GM12878 (cell line): ENCODE measurements around the gene NLRC5. TPM values are rescaled to one million over a fixed set of nuclear protein-coding genes. Genes with fewer than 3 reads are reported as not detected.

Experiments
- ATF7 ChIP-seq: fragments of 450-650 bp; IDR thresholded peaks from 2 replicates; pipeline ENCODE4 v1.6.1; 2016; ENCODE audit warnings: low read depth, mild to moderate bottlenecking
- BACH1 ChIP-seq: fragments of 450-650 bp; IDR thresholded peaks from 2 replicates; pipeline ENCODE4 v1.6.1; 2017; ENCODE audit warnings: mild to moderate bottlenecking, borderline replicate concordance
- CHD4 ChIP-seq: fragments of 200-600 bp; sonication (generic); IDR thresholded peaks from 2 replicates; pipeline ENCODE4 v1.6.1; 2016; ENCODE audit warnings: mild to moderate bottlenecking
- E2F4 ChIP-seq: IDR thresholded peaks from 2 replicates; pipeline ENCODE4 v1.6.1; 2012; ENCODE audit warnings: low read depth, low read length, improper control_type of control experiment
- EZH2 ChIP-seq: IDR thresholded peaks from 2 replicates; pipeline ENCODE4 v1.6.1; 2012; ENCODE audit warnings: low read depth, mild to moderate bottlenecking, control low read depth, inconsistent platforms, low read length, borderline replicate concordance; ENCODE audit not compliant: control insufficient read depth
- FOXM1 ChIP-seq: IDR thresholded peaks from 2 replicates; pipeline ENCODE4 v1.6.1; 2012; ENCODE audit warnings: low read depth, mild to moderate bottlenecking, inconsistent platforms, low read length, moderate library complexity
- GABPA ChIP-seq: IDR thresholded peaks from 2 replicates; pipeline ENCODE4 v1.6.1; 2014; ENCODE audit warnings: antibody characterized with exemption, low read depth, mild to moderate bottlenecking, inconsistent platforms
- HCFC1 ChIP-seq: fragments of 150-350 bp; IDR thresholded peaks from 2 replicates; pipeline ENCODE4 v1.6.1; 2014; ENCODE audit warnings: low read length
- HDAC2 ChIP-seq: fragments of 200-600 bp; sonication (generic); IDR thresholded peaks from 2 replicates; pipeline ENCODE4 v1.6.1; 2017
- HDAC6 ChIP-seq: fragments of 200-600 bp; sonication (generic); IDR thresholded peaks from one replicate; pipeline ENCODE4 v1.8.0; 2017; ENCODE audit warnings: antibody characterized with exemption; ENCODE audit not compliant: unreplicated experiment
- HDGF ChIP-seq: fragments of 450-650 bp; IDR thresholded peaks from 2 replicates; pipeline ENCODE4 v1.6.1; 2016; ENCODE audit warnings: antibody characterized with exemption
- IKZF1 ChIP-seq: fragments of 450-650 bp; conservative IDR thresholded peaks from 2 replicates; pipeline ENCODE4 v1.6.1; 2017; ENCODE audit warnings: antibody characterized with exemption, mild to moderate bottlenecking
- IRF4 ChIP-seq: IDR thresholded peaks from 2 replicates; pipeline ENCODE4 v1.6.1; 2011; ENCODE audit warnings: low read depth, low read length
- MYC ChIP-seq: IDR thresholded peaks from 2 replicates; pipeline ENCODE4 v1.6.1; 2011; ENCODE audit warnings: mild to moderate bottlenecking, low read length, moderate library complexity, inconsistent platforms; ENCODE audit not compliant: insufficient read depth, insufficient replicate concordance, insufficient read length, severe bottlenecking
- NFIC ChIP-seq: IDR thresholded peaks from 2 replicates; pipeline ENCODE4 v1.6.1; 2012; ENCODE audit warnings: low read depth, mild to moderate bottlenecking, inconsistent platforms, low read length, moderate library complexity
- POU2F2 ChIP-seq: IDR thresholded peaks from 3 replicates; pipeline ENCODE4 v1.6.1; 2011; ENCODE audit warnings: low read depth, mild to moderate bottlenecking, low read length, borderline replicate concordance
- RBBP5 ChIP-seq: fragments of 200-600 bp; sonication (generic); conservative IDR thresholded peaks from 2 replicates; pipeline ENCODE4 v1.6.1; 2016
- RFX5 ChIP-seq: IDR thresholded peaks from 2 replicates; pipeline ENCODE4 v1.6.1; 2011; ENCODE audit warnings: low read depth, low read length, improper control_type of control experiment
- SKIL ChIP-seq: fragments of 450-650 bp; IDR thresholded peaks from 2 replicates; pipeline ENCODE4 v1.6.1; 2017; ENCODE audit warnings: mild to moderate bottlenecking, low read depth, inconsistent platforms; ENCODE audit not compliant: poor library complexity, severe bottlenecking
- SPI1 ChIP-seq: IDR thresholded peaks from 2 replicates; pipeline ENCODE4 v1.6.1; 2011; ENCODE audit warnings: low read depth, mild to moderate bottlenecking, low read length, moderate library complexity, borderline replicate concordance; ENCODE audit not compliant: insufficient read depth
- SREBF2 ChIP-seq: IDR thresholded peaks from 2 replicates; pipeline ENCODE4 v1.6.1; 2012; ENCODE audit warnings: mild to moderate bottlenecking, low read length
- polyA plus RNA-seq, 11 experiments: library from polyadenylated mRNA; depleted of rRNA in 4 of 11; unstranded in 6 of 11; stranded (reverse) in 5 of 11; fragments of >200 nt; fragmentation: Nextera tagmentation in 4 of 11; fragmentation: Illumina TruSeq in 1 of 11; extraction: Ambion mirVana in 4 of 11; extraction: Trizol in 1 of 11; gene quantifications; 1 replicate in 1 of 11; 2 replicates in 10 of 11; pipeline versions ENCODE4 v1.2.1 to v1.2.3, GENCODE V29; 2011 to 2016; ENCODE audit warnings: inconsistent platforms in 2 of 11, missing spikeins in 2 of 11, low read depth in 1 of 11
- total RNA-seq, 4 experiments: library from RNA; depleted of rRNA in 3 of 4; stranded (reverse); fragments of >200 nt in 3 of 4; fragmentation: Illumina TruSeq in 1 of 4; extraction: Trizol in 1 of 4; gene quantifications; 2 replicates each; pipeline versions ENCODE4 v1.2.1 to v1.2.3, GENCODE V29; 2013 to 2021
- TF ChIP-seq, protein P1 (sequence below): fragments of 450-650 bp; IDR thresholded peaks from 2 replicates; pipeline ENCODE4 v1.6.1; 2016; ENCODE audit warnings: mild to moderate bottlenecking
- TF ChIP-seq, protein P2 (sequence below): fragments of 150-350 bp; IDR thresholded peaks from 2 replicates; pipeline ENCODE4 v1.6.1; 2014; ENCODE audit warnings: mild to moderate bottlenecking, low read depth, low read length
- TF ChIP-seq, protein P3 (sequence below): fragments of 450-650 bp; formaldehyde crosslinking; IDR thresholded peaks from 2 replicates; pipeline ENCODE4 v1.4.0; 2022; ENCODE audit warnings: mild to moderate bottlenecking, moderate library complexity

Gene NLRC5
- total and polyA plus RNA-seq, 10 of the 15 experiments (the other 5 are each of a cell fraction or from before 2014, with no cell fraction given), result 13.1 to 105 (median 57.3) TPM

GRCh38 chr16:56973294-56973689 is 16.1 kb upstream of the NLRC5 start (continued):
- TF ChIP-seq ATF7 (no peak), HDGF (peak; percentile 74; the same call in 1 of the 2 replicates), BACH1 (no peak), CHD4 (no peak), IKZF1 (peak; percentile 49; the same call in 1 of the 2 replicates), HDAC2 (no peak), MYC (no peak), GABPA (no peak), FOXM1 (no peak), E2F4 (no peak), HDAC6 (no peak), EZH2 (no peak), SREBF2 (no peak), HCFC1 (no peak), NFIC (no peak), POU2F2 (no peak), RBBP5 (no peak), SKIL (no peak), SPI1 (no peak), IRF4 (no peak), RFX5 (no peak)
- TF ChIP-seq, protein P1, sequence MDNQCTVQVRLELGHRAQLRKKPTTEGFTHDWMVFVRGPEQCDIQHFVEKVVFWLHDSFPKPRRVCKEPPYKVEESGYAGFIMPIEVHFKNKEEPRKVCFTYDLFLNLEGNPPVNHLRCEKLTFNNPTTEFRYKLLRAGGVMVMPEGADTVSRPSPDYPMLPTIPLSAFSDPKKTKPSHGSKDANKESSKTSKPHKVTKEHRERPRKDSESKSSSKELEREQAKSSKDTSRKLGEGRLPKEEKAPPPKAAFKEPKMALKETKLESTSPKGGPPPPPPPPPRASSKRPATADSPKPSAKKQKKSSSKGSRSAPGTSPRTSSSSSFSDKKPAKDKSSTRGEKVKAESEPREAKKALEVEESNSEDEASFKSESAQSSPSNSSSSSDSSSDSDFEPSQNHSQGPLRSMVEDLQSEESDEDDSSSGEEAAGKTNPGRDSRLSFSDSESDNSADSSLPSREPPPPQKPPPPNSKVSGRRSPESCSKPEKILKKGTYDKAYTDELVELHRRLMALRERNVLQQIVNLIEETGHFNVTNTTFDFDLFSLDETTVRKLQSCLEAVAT, result peak; percentile 64; the same call in 1 of the 2 replicates
- TF ChIP-seq, protein P2, sequence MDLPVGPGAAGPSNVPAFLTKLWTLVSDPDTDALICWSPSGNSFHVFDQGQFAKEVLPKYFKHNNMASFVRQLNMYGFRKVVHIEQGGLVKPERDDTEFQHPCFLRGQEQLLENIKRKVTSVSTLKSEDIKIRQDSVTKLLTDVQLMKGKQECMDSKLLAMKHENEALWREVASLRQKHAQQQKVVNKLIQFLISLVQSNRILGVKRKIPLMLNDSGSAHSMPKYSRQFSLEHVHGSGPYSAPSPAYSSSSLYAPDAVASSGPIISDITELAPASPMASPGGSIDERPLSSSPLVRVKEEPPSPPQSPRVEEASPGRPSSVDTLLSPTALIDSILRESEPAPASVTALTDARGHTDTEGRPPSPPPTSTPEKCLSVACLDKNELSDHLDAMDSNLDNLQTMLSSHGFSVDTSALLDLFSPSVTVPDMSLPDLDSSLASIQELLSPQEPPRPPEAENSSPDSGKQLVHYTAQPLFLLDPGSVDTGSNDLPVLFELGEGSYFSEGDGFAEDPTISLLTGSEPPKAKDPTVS, result no peak
- TF ChIP-seq, protein P3, sequence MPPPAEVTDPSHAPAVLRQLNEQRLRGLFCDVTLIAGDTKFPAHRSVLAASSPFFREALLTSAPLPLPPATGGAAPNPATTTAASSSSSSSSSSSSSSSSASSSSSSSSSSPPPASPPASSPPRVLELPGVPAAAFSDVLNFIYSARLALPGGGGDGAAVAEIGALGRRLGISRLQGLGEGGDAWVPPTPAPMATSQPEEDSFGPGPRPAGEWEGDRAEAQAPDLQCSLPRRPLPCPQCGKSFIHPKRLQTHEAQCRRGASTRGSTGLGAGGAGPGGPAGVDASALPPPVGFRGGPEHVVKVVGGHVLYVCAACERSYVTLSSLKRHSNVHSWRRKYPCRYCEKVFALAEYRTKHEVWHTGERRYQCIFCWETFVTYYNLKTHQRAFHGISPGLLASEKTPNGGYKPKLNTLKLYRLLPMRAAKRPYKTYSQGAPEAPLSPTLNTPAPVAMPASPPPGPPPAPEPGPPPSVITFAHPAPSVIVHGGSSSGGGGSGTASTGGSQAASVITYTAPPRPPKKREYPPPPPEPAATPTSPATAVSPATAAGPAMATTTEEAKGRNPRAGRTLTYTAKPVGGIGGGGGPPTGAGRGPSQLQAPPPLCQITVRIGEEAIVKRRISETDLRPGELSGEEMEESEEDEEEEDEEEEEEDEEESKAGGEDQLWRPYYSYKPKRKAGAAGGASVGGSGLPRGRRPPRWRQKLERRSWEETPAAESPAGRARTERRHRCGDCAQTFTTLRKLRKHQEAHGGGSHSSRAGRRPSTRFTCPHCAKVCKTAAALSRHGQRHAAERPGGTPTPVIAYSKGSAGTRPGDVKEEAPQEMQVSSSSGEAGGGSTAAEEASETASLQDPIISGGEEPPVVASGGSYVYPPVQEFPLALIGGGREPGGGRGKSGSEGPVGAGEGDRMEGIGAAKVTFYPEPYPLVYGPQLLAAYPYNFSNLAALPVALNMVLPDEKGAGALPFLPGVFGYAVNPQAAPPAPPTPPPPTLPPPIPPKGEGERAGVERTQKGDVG (CRISPR knock-in tag), result no peak
